NCI-H69 (cell line): ENCODE data around the gene CPSF7.
"Not testable (repeated sequence)": the region's sequence is repeated elsewhere in the genome, so short reads cannot be mapped to it uniquely, and the experiment has no call there.

Experiments
- DNase-seq: peaks from one replicate; lab custom pipeline; 2025; lab: John Stamatoyannopoulos, UW

Gene CPSF7

GRCh38 chr11:61384271-61385242, 45.2 kb downstream of the CPSF7 start:
- DNase-seq = peak; percentile 49

- not testable (repeated sequence) for DNase-seq
These were observed 45.9 kb downstream of the CPSF7 start for GRCh38 chr11:61383859-61384258.

- DNase-seq = no peak
These were observed 48.9 kb downstream of the CPSF7 start for GRCh38 chr11:61380884-61381283.

GRCh38 chr11:61378713-61379313, 51.0 kb downstream of the CPSF7 start:
- DNase-seq = no peak

GRCh38 chr11:61377461-61378160, 52.2 kb downstream of the CPSF7 start:
- no peak for DNase-seq

GRCh38 chr11:61375761-61376108, 54.0 kb downstream of the CPSF7 start:
- DNase-seq = no peak

GRCh38 chr11:61372659-61373420, 56.9 kb downstream of the CPSF7 start:
- DNase-seq = no peak

GRCh38 chr11:61370349-61371005, 59.3 kb downstream of the CPSF7 start:
- DNase-seq = no peak

- DNase-seq = no peak
These were observed 60.1 kb downstream of the CPSF7 start for GRCh38 chr11:61369372-61370348.

GRCh38 chr11:61368646-61369045, 61.1 kb downstream of the CPSF7 start:
- DNase-seq = no peak

- DNase-seq = no peak
These were observed 62.4 kb downstream of the CPSF7 start for GRCh38 chr11:61367406-61367805.

GRCh38 chr11:61364012-61364675, 65.6 kb downstream of the CPSF7 start:
- DNase-seq = no peak

- peak; percentile 70 for DNase-seq
These were observed 67.3 kb downstream of the CPSF7 start for GRCh38 chr11:61362542-61362875.

GRCh38 chr11:61361741-61362541, 67.8 kb downstream of the CPSF7 start, which contains the start of the genes CYB561A3 and TMEM138:
Gene CYB561A3 (minus strand): TSS chr11:61361882. CDS start chr11:61356713, 5,169 bp downstream.
Gene TMEM138 (plus strand): TSS chr11:61362374. CDS start chr11:61364391, 2,017 bp downstream.
- peak; percentile 98 for DNase-seq

- peak; percentile 59 for DNase-seq
These were observed 68.5 kb downstream of the CPSF7 start for GRCh38 chr11:61361237-61361740.

- no peak for DNase-seq
These were observed 70.3 kb downstream of the CPSF7 start for GRCh38 chr11:61359516-61359915.

GRCh38 chr11:61358566-61358965, 71.2 kb downstream of the CPSF7 start:
- no peak for DNase-seq

- no peak for DNase-seq
These were observed 71.9 kb downstream of the CPSF7 start for GRCh38 chr11:61357894-61358239.
